Measurements from ENCODE around the gene LETM1. TPM values are rescaled to one million over a fixed set of nuclear protein-coding genes. Genes with fewer than 3 reads are reported as not detected.

The LETM1 gene
- total and polyA plus RNA-seq, 4 donors = 12.2 to 46.9 (median 24.1) TPM

- Histone ChIP-seq H3K9ac (ENCODE audit: low read depth in 1 of 2, low read length in 2 of 2) (no peak overlapping the region), H3K4me3 (ENCODE audit: low read depth in 1 of 3, low read length in 3 of 3) (no peak overlapping the region), H3K4me1 (ENCODE audit: control insufficient read depth in 4 of 4, insufficient read depth in 4 of 4, low read length in 3 of 4) (peaks cover 3 to 18% (median 13%) of the 10 kb centered on the region in 4 donors), H3K9me3 (ENCODE audit: control insufficient read depth in 4 of 4, low read length in 3 of 4) (no peaks in the 10 kb centered on the region), H3K27me3 (ENCODE audit: control insufficient read depth in 4 of 4, insufficient read depth in 4 of 4, low read length in 3 of 4) (no peaks in the 10 kb centered on the region), H3K27ac (ENCODE audit: low read depth in 1 of 2, low read length in 2 of 2) (no peak overlapping the region), H3K36me3 (ENCODE audit: control insufficient read depth in 4 of 4, insufficient read depth in 3 of 4, low read depth in 1 of 4, low read length in 3 of 4) (no peaks in the 10 kb centered on the region)
- TF ChIP-seq HNF4A (conservative IDR thresholded peaks at IDR 0.05) (no peak), FOXA2 (IDR thresholded peaks at IDR 0.05) (no peak), NR2F2 (IDR thresholded peaks at IDR 0.05) (no peak), GABPA (IDR thresholded peaks at IDR 0.05 in 1 of 2, conservative IDR thresholded peaks at IDR 0.05 in 1 of 2) (no peak), MAX (IDR thresholded peaks at IDR 0.05) (no peak), CTCF (IDR thresholded peaks at IDR 0.05; ENCODE audit: low read depth, low read length, missing input control) (no peak), RAD21 (IDR thresholded peaks at IDR 0.05) (no peak), HNF4G (IDR thresholded peaks at IDR 0.05) (no peak), YY1 (IDR thresholded peaks at IDR 0.05) (no peak), SP1 (IDR thresholded peaks at IDR 0.05) (no peak), ATF3 (IDR thresholded peaks at IDR 0.05) (no peak), EGR1 (IDR thresholded peaks at IDR 0.05; ENCODE audit: low read depth in 2 of 2) (no peak)
- WGBS = 94% methylated on average over 14 of the region's 14 CpGs
- DNase-seq (ENCODE audit: low spot score) = no peak
Observed at GRCh38 chr4:1780435-1780834, 75.5 kb downstream of the LETM1 start.

GRCh38 chr4:1779588-1780382 is 76.2 kb downstream of the LETM1 start:
- Histone ChIP-seq H3K9ac (ENCODE audit: low read depth in 1 of 2, low read length in 2 of 2) (no peak overlapping the region), H3K27ac (ENCODE audit: low read depth in 1 of 2, low read length in 2 of 2) (no peak overlapping the region), H3K36me3 (ENCODE audit: control insufficient read depth in 4 of 4, insufficient read depth in 3 of 4, low read depth in 1 of 4, low read length in 3 of 4) (no peaks in the 10 kb centered on the region), H3K4me3 (ENCODE audit: low read depth in 1 of 3, low read length in 3 of 3) (no peak overlapping the region), H3K27me3 (ENCODE audit: control insufficient read depth in 4 of 4, insufficient read depth in 4 of 4, low read length in 3 of 4) (no peaks in the 10 kb centered on the region), H3K9me3 (ENCODE audit: control insufficient read depth in 4 of 4, low read length in 3 of 4) (no peaks in the 10 kb centered on the region), H3K4me1 (ENCODE audit: control insufficient read depth in 4 of 4, insufficient read depth in 4 of 4, low read length in 3 of 4) (peaks cover 0 to 12% (median 7%) of the 10 kb centered on the region in 4 donors)
- TF ChIP-seq TAF1 (conservative IDR thresholded peaks at IDR 0.05) = no peak
- DNase-seq (ENCODE audit: low spot score) = no peak
- 78% methylated on average over 18 of the region's 18 CpGs for WGBS

GRCh38 chr4:1778642-1779392 is 77.1 kb downstream of the LETM1 start:
- 86% methylated on average over 18 of the region's 18 CpGs for WGBS
- no peak overlapping the region for H3K9ac ChIP-seq (ENCODE audit: low read depth in 1 of 2, low read length in 2 of 2)
- no peak overlapping the region for H3K4me3 ChIP-seq (ENCODE audit: low read depth in 1 of 3, low read length in 3 of 3)
- TF ChIP-seq ZBTB33 (IDR thresholded peaks at IDR 0.05) (no peak), GABPA (IDR thresholded peaks at IDR 0.05 in 1 of 2, conservative IDR thresholded peaks at IDR 0.05 in 1 of 2) (no peak), TAF1 (conservative IDR thresholded peaks at IDR 0.05) (no peak)
- H3K9me3 ChIP-seq (ENCODE audit: control insufficient read depth in 4 of 4, low read length in 3 of 4) = no peaks in the 10 kb centered on the region
- no peak overlapping the region for H3K27ac ChIP-seq (ENCODE audit: low read depth in 1 of 2, low read length in 2 of 2)
- H3K4me1 ChIP-seq (ENCODE audit: control insufficient read depth in 4 of 4, insufficient read depth in 4 of 4, low read length in 3 of 4) = peaks cover 0 to 6% (median 3%) of the 10 kb centered on the region in 4 donors
- H3K36me3 ChIP-seq (ENCODE audit: control insufficient read depth in 4 of 4, insufficient read depth in 3 of 4, low read depth in 1 of 4, low read length in 3 of 4) = no peaks in the 10 kb centered on the region
- no peak for DNase-seq (ENCODE audit: low spot score)
- H3K27me3 ChIP-seq (ENCODE audit: control insufficient read depth in 4 of 4, insufficient read depth in 4 of 4, low read length in 3 of 4) = no peaks in the 10 kb centered on the region

Data from liver (tissue), 9 donors.